22Rv1 (cell line): ENCODE results near the gene CDKAL1.

Source experiments
- H3K27ac ChIP-seq: fragments of 450-650 bp; 2 replicates; pipeline ENCODE4 v1.5.1; 2017
- ZFX ChIP-seq: fragments of 450-650 bp; IDR thresholded peaks from 2 replicates; pipeline ENCODE4 v1.6.1; 2017; ENCODE audit warnings: antibody characterized with exemption, borderline replicate concordance
- TF ChIP-seq, protein P1 (sequence below): fragments of 450-650 bp; IDR thresholded peaks from 2 replicates; pipeline ENCODE4 v1.5.1; 2017; ENCODE audit warnings: mild to moderate bottlenecking

Gene CDKAL1

DNA sequence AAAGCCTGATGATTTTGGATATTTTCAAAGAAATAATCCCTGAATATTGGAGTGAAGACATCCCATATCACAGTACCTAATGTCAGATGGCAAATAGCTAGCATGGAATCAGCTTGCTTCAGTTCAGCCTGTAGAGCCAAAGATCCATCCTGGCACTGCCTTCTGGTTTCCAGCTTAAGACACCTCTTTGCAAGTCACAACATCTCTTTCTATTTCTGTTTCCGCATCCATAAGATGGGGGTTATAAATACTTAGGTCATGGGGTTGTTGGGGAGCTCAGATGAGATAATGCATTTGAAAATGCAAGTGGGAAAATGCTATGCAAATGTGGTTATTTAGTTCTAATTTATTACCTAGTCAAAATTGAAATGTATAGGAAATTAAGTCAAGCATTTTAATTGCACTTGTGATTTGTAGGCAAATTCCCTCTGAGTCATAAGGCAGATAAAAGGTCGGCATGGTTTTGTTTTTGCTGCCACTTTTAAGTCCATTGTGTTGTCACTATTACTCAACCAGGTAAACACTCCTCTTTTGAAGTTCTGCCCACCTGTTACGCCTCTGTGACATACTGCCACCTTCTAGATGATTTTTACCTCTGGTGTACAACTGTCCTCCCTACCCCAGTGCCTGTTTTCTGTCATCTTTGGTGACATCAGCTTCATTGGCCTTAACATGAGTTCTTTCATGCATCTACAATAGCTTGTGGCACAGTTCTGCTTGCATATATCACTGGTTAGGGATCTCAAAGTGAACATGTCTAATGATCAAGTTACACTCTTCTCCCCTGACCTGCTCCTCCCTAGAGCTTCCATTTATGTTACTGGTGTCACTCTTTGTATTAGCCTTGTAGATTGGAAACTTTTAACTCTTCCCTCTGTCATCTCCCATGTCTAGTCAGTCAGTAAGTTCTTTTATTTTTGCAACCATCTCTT lies 96.6 kb downstream of the CDKAL1 start:
- TF ChIP-seq ZFX = no peak
- TF ChIP-seq, protein P1, sequence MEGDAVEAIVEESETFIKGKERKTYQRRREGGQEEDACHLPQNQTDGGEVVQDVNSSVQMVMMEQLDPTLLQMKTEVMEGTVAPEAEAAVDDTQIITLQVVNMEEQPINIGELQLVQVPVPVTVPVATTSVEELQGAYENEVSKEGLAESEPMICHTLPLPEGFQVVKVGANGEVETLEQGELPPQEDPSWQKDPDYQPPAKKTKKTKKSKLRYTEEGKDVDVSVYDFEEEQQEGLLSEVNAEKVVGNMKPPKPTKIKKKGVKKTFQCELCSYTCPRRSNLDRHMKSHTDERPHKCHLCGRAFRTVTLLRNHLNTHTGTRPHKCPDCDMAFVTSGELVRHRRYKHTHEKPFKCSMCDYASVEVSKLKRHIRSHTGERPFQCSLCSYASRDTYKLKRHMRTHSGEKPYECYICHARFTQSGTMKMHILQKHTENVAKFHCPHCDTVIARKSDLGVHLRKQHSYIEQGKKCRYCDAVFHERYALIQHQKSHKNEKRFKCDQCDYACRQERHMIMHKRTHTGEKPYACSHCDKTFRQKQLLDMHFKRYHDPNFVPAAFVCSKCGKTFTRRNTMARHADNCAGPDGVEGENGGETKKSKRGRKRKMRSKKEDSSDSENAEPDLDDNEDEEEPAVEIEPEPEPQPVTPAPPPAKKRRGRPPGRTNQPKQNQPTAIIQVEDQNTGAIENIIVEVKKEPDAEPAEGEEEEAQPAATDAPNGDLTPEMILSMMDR = no peak
- no peak overlapping the region for H3K27ac ChIP-seq

DNA sequence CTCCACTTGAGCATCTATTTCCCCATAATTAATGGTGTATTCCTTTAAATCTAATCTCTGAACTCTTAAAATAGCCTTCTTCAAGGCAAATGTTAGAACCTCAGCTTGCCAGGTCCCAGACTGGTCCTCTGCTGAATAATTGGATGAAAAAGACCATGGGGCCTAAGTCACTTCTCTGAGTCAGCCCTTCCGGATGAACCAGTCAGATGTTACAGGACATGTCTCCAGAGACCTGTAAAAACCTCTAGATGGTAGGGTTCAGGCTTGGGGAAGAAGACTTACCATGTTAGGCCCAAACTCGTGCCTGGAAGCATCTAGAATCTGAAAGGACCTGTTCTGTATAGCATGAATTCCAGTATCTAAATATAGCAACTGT lies 97.3 kb downstream of the CDKAL1 start:
- H3K27ac ChIP-seq = no peak overlapping the region
- TF ChIP-seq, protein P1 = no peak
- no peak for TF ChIP-seq ZFX

DNA sequence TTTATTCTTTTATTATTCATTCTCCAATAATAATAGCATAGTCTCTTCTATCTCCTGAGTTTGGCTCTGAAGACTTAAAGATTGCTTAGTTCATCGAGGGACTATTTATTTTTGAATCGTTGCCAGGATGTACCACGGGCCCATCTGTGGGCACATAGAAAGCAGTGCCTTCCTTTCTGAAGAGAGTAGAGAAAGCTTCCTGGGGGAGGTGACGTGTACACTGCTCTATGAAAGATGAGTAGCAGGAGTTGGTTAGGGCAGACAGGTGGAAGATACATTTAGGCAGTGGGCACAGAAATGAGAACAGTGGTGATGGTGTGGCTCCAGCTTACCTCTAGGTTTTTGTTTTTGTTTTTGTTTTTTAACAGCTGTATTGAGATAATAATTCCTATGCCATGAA lies 98.4 kb downstream of the CDKAL1 start:
- no peak overlapping the region for H3K27ac ChIP-seq
- no peak for TF ChIP-seq ZFX
- TF ChIP-seq, protein P1 = no peak

DNA sequence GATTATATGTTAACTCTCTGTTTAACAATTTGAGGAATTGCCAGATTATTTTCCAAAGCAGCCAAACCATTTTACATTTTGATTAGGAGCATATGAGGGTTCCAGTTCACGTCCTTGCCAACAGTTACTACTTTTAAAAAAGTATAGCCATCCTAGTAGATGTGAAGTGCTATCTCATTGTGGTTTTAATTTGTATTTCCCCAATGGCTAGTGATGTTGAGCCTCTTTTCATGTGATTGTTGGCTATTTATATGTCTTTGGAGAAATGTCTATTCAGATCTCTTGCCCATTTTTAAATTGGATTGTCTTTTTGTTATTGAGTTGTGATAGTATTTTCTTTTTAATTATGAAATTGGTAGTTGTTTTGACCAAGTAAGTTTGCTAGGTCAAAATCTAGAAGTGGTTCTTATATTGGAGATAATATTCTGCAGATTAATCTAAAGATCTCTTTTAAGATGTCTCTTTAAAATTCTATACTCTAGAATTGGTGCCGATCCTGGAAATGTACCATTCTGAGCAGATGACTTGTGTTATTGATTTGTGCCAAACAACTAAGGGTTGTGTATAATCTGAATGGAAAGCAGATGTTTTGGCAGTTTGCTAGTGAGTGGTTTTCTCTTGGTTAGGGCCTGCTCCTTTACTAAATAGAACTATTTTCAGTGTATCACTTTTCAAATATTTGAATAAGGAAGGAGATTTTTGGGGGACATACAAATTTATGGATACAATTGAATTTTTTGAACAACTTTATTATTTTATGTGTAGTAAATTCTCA lies 99.5 kb downstream of the CDKAL1 start:
- no peak overlapping the region for H3K27ac ChIP-seq
- TF ChIP-seq, protein P1 = no peak
- TF ChIP-seq ZFX = no peak

DNA sequence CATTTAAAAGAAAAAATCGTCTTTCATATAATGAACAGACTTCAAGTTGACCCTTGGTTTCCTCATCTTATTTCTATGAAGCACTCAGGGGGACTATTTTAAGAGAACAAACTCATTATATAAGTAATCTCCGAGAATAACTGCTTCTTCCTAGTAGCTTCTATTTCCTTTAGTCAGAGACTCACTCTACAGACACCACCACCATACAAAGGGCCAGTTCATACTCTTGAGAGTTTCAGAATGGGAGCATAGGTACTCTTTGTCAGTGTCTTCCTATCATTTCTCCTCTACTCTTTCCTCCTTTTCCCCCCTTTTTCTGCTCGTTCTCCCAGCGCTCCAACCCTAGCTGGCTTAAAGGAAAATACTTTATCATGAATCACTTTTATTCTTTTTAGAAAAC lies 104.9 kb downstream of the CDKAL1 start:
- no peak for TF ChIP-seq ZFX
- TF ChIP-seq, protein P1 = no peak
- H3K27ac ChIP-seq = no peak overlapping the region

DNA sequence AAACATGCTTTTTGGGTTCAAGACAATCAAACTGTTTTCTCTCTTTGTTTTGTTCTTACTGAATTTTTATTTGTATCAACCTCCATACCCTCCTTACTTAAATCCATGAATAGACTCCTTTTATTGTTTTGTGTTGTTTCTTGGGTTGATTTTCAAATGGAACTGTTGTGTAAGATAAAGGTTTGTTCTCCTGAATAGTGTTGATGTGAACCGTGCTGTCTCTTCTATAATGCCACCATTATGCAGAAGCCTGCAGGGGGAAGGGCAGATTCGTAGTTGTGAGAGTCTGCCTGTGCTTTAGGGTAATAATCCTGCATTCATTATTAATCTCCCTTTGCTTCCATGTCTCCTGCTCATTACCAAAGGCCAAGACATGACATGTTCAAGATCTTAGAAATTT lies 105.9 kb downstream of the CDKAL1 start:
- no peak overlapping the region for H3K27ac ChIP-seq
- no peak for TF ChIP-seq ZFX
- TF ChIP-seq, protein P1 = no peak

DNA sequence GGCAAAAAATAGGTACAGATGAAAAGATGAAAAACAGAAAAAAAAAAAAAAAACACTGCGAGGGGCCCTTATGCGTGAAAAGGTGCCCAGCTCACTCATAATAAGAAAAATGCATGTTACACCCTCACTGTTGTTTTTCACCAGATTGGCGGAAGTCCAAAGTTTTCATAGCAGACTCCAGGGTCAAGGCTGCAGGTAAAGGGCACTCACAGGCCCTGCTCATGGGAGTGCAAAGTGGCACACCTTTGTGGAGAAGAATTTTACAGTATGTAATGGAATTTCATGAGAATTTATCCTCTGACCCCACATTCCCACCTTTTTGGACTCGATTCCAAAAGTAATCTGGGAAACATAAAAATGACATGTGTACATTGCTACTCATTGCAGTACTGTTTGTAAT lies 108.2 kb downstream of the CDKAL1 start:
- no peak overlapping the region for H3K27ac ChIP-seq
- TF ChIP-seq ZFX = no peak
